Stimulated activated CD4-positive, alpha-beta T cell treated with anti-CD3 and anti-CD28 coated beads, Interleukin-4, amount 100 ng/mL, for 1 hour (primary cell): ENCODE data around the gene INS.

Experiments used
- DNase-seq: peaks from one replicate; pipeline ENCODE4 v3.0.0-alpha.2; 2020

Gene INS

GRCh38 chr11:2164861-2165555, 4.0 kb upstream of the INS start:
- DNase-seq, result no peak

GRCh38 chr11:2164081-2164480, 3.1 kb upstream of the INS start:
- no peak for DNase-seq

- DNase-seq, result no peak
Observed at GRCh38 chr11:2163428-2163978, 2.5 kb upstream of the INS start.

GRCh38 chr11:2159536-2160413, 1.2 kb downstream of the INS start:
- no peak for DNase-seq

GRCh38 chr11:2158966-2159365, 2.0 kb downstream of the INS start:
- DNase-seq, result no peak

- DNase-seq, result no peak
Observed at GRCh38 chr11:2158296-2158737, 2.7 kb downstream of the INS start.

GRCh38 chr11:2157294-2158040, 3.5 kb downstream of the INS start:
- no peak for DNase-seq

- DNase-seq, result peak; percentile 61
Observed at GRCh38 chr11:2156416-2157182, 4.4 kb downstream of the INS start.

GRCh38 chr11:2155511-2155910, 5.5 kb downstream of the INS start:
- DNase-seq, result no peak

- no peak for DNase-seq
Observed at GRCh38 chr11:2154889-2155288, 6.1 kb downstream of the INS start.

- DNase-seq, result no peak
Observed at GRCh38 chr11:2154195-2154585, 6.8 kb downstream of the INS start.

- DNase-seq, result no peak
Observed at GRCh38 chr11:2153581-2154194, 7.3 kb downstream of the INS start.

- DNase-seq, result peak; percentile 78
Observed at GRCh38 chr11:2151500-2152257, 9.3 kb downstream of the INS start.

- no peak for DNase-seq
Observed at GRCh38 chr11:2149864-2150847, 10.9 kb downstream of the INS start.

GRCh38 chr11:2149460-2149859, 11.5 kb downstream of the INS start:
- DNase-seq, result no peak

- no peak for DNase-seq
Observed at GRCh38 chr11:2148595-2148994, 12.4 kb downstream of the INS start.

GRCh38 chr11:2147391-2147790, 13.6 kb downstream of the INS start:
- no peak for DNase-seq

GRCh38 chr11:2146051-2146450, 15.0 kb downstream of the INS start:
- no peak for DNase-seq

GRCh38 chr11:2144544-2145248, 16.3 kb downstream of the INS start:
- DNase-seq, result no peak
